Measurements from ENCODE around the gene RPL7A. TPM values are rescaled to one million over a fixed set of nuclear protein-coding genes. Genes with fewer than 3 reads are reported as not detected.

The RPL7A gene
- total and polyA plus RNA-seq, 2 of the 13 experiments (the other 11 are each of a cell fraction or from before 2014, with no cell fraction given) = 2,401 to 2,938 TPM

DNA sequence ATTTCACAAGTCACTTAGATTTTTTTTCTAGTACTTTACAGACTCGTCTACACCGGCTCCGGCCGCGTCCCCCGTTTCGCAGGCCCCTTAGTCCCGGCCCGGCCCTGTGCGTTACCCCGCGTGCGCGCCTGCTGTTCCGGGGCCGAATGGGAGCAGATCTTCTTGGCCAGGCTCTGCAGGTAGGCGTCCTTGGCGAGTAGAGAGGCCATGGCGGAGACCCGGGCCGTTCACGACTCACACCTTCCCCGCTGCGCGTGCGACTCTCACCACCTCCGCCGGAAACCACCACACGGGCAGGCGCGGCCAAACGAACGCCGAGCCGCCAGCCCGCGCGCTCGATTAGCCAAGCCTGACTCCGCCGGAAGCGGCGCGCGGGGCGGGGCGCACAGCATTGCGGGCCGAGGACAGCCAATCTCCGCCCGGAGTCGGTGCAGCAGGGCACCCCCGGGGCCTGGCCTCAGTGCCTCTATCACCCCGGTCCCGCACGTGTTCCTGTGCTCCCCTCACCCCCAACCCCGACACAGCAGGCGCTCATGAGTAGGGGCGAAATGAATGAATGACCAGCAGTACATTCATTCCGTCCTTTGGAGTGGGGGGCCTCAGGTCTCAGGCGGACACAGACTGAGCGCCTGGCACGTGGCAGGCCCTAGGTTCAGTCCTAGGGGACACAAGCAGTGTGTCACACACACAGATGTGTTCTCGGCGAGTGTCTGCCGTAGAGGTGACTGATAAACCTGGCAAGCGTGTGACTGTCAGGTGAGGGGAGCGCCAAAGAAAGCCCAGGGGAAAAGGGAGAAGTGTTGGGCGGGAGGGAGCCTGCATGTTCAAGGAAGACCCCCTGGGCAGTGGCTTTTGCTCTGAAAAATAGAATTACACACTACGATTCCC lies 11.8 kb upstream of the RPL7A start, which contains the start of gene SURF6 (continued):
- TF ChIP-seq, protein P1, sequence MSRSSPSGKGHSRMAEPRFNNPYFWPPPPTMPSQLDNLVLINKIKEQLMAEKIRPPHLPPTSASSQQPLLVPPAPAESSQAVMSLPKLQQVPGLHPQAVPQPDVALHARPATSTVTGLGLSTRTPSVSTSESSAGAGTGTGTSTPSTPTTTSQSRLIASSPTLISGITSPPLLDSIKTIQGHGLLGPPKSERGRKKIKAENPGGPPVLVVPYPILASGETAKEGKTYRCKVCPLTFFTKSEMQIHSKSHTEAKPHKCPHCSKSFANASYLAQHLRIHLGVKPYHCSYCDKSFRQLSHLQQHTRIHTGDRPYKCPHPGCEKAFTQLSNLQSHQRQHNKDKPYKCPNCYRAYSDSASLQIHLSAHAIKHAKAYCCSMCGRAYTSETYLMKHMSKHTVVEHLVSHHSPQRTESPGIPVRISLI (CRISPR knock-in tag; IDR thresholded peaks at IDR 0.05; ENCODE audit: borderline replicate concordance) = no peak; the same call in 1 of the 2 replicates
- TF ChIP-seq ZSCAN22 (CRISPR knock-in tag; IDR thresholded peaks at IDR 0.05) = peak; percentile 23; the same call in 1 of the 2 replicates
- no peak; the same call in none of the 2 replicates for TF ChIP-seq ZSCAN21 (CRISPR knock-in tag; IDR thresholded peaks at IDR 0.05; ENCODE audit: borderline replicate concordance)
- peak; percentile 40; the same call in 1 of the 2 replicates for TF ChIP-seq ZNF652 (CRISPR knock-in tag; IDR thresholded peaks at IDR 0.05; ENCODE audit: borderline replicate concordance, low read depth)
- peak; percentile 100 for TF ChIP-seq XRCC5 (optimal IDR thresholded peaks at IDR 0.05; ENCODE audit: low read length)
- no peak for TF ChIP-seq ZEB1 (IDR thresholded peaks at IDR 0.05; ENCODE audit: insufficient replicate concordance, low read depth)
- TF ChIP-seq ZNF253 (CRISPR knock-in tag; IDR thresholded peaks at IDR 0.05; ENCODE audit: borderline replicate concordance) = peak; percentile 88; the same call in 1 of the 2 replicates
- TF ChIP-seq, protein P2, sequence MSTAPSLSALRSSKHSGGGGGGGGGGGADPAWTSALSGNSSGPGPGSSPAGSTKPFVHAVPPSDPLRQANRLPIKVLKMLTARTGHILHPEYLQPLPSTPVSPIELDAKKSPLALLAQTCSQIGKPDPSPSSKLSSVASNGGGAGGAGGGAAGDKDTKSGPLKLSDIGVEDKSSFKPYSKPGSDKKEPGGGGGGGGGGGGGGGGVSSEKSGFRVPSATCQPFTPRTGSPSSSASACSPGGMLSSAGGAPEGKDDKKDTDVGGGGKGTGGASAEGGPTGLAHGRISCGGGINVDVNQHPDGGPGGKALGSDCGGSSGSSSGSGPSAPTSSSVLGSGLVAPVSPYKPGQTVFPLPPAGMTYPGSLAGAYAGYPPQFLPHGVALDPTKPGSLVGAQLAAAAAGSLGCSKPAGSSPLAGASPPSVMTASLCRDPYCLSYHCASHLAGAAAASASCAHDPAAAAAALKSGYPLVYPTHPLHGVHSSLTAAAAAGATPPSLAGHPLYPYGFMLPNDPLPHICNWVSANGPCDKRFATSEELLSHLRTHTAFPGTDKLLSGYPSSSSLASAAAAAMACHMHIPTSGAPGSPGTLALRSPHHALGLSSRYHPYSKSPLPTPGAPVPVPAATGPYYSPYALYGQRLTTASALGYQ (CRISPR knock-in tag; IDR thresholded peaks at IDR 0.05) = peak; percentile 83; the same call in 1 of the 2 replicates
- 0 out of 2 replicates have a peak, but pooled peaks have one; percentile 51 for TF ChIP-seq NRL (CRISPR knock-in tag; IDR thresholded peaks at IDR 0.05; ENCODE audit: borderline replicate concordance)
- TF ChIP-seq, protein P3, sequence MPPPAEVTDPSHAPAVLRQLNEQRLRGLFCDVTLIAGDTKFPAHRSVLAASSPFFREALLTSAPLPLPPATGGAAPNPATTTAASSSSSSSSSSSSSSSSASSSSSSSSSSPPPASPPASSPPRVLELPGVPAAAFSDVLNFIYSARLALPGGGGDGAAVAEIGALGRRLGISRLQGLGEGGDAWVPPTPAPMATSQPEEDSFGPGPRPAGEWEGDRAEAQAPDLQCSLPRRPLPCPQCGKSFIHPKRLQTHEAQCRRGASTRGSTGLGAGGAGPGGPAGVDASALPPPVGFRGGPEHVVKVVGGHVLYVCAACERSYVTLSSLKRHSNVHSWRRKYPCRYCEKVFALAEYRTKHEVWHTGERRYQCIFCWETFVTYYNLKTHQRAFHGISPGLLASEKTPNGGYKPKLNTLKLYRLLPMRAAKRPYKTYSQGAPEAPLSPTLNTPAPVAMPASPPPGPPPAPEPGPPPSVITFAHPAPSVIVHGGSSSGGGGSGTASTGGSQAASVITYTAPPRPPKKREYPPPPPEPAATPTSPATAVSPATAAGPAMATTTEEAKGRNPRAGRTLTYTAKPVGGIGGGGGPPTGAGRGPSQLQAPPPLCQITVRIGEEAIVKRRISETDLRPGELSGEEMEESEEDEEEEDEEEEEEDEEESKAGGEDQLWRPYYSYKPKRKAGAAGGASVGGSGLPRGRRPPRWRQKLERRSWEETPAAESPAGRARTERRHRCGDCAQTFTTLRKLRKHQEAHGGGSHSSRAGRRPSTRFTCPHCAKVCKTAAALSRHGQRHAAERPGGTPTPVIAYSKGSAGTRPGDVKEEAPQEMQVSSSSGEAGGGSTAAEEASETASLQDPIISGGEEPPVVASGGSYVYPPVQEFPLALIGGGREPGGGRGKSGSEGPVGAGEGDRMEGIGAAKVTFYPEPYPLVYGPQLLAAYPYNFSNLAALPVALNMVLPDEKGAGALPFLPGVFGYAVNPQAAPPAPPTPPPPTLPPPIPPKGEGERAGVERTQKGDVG (CRISPR knock-in tag; IDR thresholded peaks at IDR 0.05; ENCODE audit: borderline replicate concordance) = peak; percentile 19; the same call in 1 of the 2 replicates
- peak; percentile 46; the same call in 1 of the 2 replicates for TF ChIP-seq ZKSCAN8 (CRISPR knock-in tag; IDR thresholded peaks at IDR 0.05; ENCODE audit: borderline replicate concordance)
- TF ChIP-seq DNMT3B (CRISPR knock-in tag; conservative IDR thresholded peaks at IDR 0.05) = peak; percentile 32; the same call in 1 of the 2 replicates
- TF ChIP-seq, protein P4, sequence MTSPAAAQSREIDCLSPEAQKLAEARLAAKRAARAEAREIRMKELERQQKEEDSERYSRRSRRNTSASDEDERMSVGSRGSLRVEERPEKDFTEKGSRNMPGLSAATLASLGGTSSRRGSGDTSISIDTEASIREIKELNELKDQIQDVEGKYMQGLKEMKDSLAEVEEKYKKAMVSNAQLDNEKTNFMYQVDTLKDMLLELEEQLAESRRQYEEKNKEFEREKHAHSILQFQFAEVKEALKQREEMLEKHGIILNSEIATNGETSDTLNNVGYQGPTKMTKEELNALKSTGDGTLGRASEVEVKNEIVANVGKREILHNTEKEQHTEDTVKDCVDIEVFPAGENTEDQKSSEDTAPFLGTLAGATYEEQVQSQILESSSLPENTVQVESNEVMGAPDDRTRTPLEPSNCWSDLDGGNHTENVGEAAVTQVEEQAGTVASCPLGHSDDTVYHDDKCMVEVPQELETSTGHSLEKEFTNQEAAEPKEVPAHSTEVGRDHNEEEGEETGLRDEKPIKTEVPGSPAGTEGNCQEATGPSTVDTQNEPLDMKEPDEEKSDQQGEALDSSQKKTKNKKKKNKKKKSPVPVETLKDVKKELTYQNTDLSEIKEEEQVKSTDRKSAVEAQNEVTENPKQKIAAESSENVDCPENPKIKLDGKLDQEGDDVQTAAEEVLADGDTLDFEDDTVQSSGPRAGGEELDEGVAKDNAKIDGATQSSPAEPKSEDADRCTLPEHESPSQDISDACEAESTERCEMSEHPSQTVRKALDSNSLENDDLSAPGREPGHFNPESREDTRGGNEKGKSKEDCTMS (CRISPR knock-in tag; conservative IDR thresholded peaks at IDR 0.05) = no peak
- TF ChIP-seq JUNB (CRISPR knock-in tag; IDR thresholded peaks at IDR 0.05; ENCODE audit: borderline replicate concordance) = 0 out of 2 replicates have a peak, but pooled peaks have one; percentile 3
- no peak for TF ChIP-seq HMGA1 (CRISPR knock-in tag; conservative IDR thresholded peaks at IDR 0.05)
- peak; percentile 74 for TF ChIP-seq FOSL2 (CRISPR knock-in tag; IDR thresholded peaks at IDR 0.05)
- TF ChIP-seq, protein P5, sequence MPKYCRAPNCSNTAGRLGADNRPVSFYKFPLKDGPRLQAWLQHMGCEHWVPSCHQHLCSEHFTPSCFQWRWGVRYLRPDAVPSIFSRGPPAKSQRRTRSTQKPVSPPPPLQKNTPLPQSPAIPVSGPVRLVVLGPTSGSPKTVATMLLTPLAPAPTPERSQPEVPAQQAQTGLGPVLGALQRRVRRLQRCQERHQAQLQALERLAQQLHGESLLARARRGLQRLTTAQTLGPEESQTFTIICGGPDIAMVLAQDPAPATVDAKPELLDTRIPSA (CRISPR knock-in tag; IDR thresholded peaks at IDR 0.05; ENCODE audit: borderline replicate concordance) = peak; percentile 47; the same call in 1 of the 2 replicates

Data from HepG2 (cell line).